IPS-18c (cell line): ENCODE results near the gene KRTAP5-4.
"Not testable (repeated sequence)": the region's sequence is repeated elsewhere in the genome, so short reads cannot be mapped to it uniquely, and the experiment has no call there.

Experiments
- H3K4me3 ChIP-seq: 2 replicates; pipeline ENCODE4 v1.7.0; 2013; ENCODE audit warnings: low read depth, mild to moderate bottlenecking, low read length, moderate library complexity; ENCODE audit not compliant: insufficient read depth
- H3K9me3 ChIP-seq: one replicate; pipeline ENCODE4 v1.6.1; 2013; ENCODE audit warnings: mild to moderate bottlenecking, low read length, moderate library complexity; ENCODE audit not compliant: control insufficient read depth, insufficient read depth

The KRTAP5-4 gene

GRCh38 chr11:1655168-1656060 lies 33.5 kb upstream of the KRTAP5-4 start:
- Histone ChIP-seq H3K9me3 (no peaks in the 10 kb centered on the region), H3K4me3 (no peak overlapping the region)

GRCh38 chr11:1654388-1655167 lies 32.6 kb upstream of the KRTAP5-4 start:
- Histone ChIP-seq H3K4me3 (no peak overlapping the region), H3K9me3 (no peaks in the 10 kb centered on the region)

GRCh38 chr11:1653541-1654387 lies 31.8 kb upstream of the KRTAP5-4 start:
- no peaks in the 10 kb centered on the region for H3K9me3 ChIP-seq
- H3K4me3 ChIP-seq = no peak overlapping the region

DNA sequence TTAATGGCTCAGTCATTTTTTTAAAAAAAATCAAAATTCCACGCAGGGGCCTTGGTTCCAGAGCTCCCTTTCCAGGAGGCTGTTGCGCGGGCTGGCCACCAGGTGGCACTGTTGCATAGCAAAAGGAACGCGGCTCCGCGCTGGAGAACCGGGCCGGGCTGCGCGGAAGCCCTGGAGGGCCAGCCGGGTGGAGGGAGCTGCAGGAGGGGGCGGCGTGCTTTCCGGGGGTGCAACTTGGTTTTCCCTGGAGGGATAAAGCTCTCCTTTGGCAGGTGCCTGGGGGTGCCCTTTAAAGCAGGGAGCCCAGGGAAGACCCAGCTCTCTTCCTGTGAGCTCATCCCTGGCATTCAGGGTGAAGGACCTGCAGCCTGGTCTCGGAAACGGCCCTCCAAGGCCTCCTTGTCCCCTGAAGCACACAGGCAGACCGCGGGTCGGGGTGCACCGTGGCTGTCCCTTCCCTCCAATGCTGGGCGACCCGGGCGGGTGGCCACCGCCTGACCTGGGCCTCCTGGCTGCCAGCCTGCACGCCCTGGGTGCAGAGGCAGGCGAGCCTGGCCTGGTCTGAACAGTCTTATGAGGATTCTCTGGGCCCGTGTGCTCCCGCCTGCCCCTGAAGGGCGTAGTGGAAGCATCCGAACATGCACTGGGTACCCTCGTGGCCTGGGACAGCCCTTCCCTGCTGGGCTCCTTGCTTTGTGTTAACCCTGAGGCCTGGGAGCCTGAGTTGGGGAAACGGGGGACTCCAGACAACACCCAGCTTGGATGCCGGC lies 31.0 kb upstream of the KRTAP5-4 start:
- no peaks in the 10 kb centered on the region for H3K9me3 ChIP-seq
- H3K4me3 ChIP-seq = no peak overlapping the region

GRCh38 chr11:1652442-1652770 lies 30.5 kb upstream of the KRTAP5-4 start:
- no peaks in the 10 kb centered on the region for H3K9me3 ChIP-seq
- no peak overlapping the region for H3K4me3 ChIP-seq

DNA sequence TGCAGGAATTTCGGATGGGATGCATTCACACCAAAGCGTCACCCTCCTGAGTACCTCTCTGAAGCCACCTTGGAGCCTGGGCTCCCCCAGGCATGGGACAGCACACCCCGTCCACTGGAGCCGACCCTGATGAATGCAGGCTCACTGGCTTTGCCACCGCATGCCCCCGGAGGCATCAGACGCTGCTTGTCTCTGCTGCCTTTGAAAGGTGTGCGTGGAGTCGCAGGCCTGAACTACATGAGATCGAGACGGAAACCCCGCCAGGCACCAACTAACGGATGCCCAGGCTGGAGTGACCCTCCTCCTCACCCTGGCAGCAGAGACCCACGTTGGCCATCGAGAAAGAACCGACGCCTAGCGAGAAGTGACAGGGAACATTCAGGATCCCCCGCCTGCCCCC lies 30.1 kb upstream of the KRTAP5-4 start:
- no peak overlapping the region for H3K4me3 ChIP-seq
- H3K9me3 ChIP-seq = no peaks in the 10 kb centered on the region

DNA sequence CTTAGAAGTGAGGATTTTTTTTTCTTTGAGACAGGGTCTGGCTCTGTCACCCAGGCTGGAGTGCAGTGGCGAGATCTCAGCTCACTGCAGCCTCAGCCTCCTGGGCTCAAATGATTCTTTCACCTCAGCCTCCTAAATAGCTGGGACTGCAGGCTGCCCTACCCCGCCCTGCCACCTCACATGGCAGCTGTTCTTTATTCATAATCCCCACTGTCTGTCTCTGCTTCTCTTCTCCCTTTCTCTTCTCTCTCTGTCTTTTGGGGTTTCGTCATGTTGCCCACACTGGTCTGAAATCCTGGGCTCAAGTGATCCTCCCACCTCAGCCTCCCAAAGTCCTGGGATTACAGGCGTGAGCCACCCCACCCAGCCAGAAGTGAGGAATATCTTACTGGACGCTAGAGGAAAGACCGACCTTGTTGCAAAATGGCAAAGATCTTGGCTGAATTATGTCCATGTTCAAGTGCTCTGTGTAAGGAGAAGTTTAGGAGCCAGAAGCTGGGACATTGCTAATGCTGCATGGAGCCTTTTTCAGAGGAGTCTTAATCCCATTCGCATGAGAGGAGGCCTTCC lies 29.6 kb upstream of the KRTAP5-4 start:
- Histone ChIP-seq H3K4me3 (no peak overlapping the region), H3K9me3 (no peaks in the 10 kb centered on the region)

- no peaks in the 10 kb centered on the region for H3K9me3 ChIP-seq
- no peak overlapping the region for H3K4me3 ChIP-seq
These were observed 29.0 kb upstream of the KRTAP5-4 start for GRCh38 chr11:1650918-1651262.

- no peak overlapping the region for H3K4me3 ChIP-seq
These were observed 28.3 kb upstream of the KRTAP5-4 start for GRCh38 chr11:1650034-1650917.

GRCh38 chr11:1648653-1649420 lies 26.9 kb upstream of the KRTAP5-4 start:
- Histone ChIP-seq H3K4me3 (no peak overlapping the region), H3K9me3 (no peaks in the 10 kb centered on the region)

More at GRCh38 chr11:1650034-1650917, 28.3 kb upstream of the KRTAP5-4 start:
- no peaks in the 10 kb centered on the region for H3K9me3 ChIP-seq

DNA sequence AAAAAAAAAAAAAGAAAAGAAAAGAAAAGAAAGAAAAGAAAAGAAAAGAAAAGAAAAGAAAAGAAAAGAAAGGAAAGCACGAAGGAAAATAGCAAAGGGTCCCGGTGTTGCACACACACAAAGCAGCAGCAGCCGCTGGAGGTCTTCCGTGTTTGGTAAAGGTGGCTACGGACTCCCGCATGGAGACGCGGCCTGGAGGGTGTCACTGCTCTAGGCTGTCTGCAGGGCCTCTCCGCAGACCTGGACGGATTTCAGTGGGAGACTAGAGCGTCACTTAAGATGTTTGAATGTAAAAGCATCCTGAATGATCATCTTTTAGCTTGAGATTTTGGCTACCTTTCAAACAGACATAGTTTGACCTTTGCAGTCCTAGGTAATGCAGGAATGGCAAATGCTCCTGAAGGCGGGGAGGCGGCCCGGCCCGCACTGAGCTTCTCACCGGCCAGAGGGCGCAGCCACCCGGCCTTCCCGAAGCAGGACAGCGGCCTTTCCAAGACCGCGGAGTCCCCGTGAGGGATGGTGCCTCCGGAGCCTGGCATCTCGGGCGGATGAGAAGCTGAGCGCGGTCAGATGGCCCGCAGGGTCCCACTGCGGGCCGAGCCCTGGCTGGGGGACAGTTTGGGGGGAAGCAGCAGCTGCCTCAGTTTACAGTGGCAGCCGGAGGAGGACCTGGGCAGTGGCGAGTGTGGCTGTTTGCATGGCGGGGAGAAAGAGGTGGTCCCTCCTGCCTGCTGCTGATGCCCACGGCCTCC lies 26.1 kb upstream of the KRTAP5-4 start:
- no peaks in the 10 kb centered on the region for H3K9me3 ChIP-seq
- H3K4me3 ChIP-seq = no peak overlapping the region

DNA sequence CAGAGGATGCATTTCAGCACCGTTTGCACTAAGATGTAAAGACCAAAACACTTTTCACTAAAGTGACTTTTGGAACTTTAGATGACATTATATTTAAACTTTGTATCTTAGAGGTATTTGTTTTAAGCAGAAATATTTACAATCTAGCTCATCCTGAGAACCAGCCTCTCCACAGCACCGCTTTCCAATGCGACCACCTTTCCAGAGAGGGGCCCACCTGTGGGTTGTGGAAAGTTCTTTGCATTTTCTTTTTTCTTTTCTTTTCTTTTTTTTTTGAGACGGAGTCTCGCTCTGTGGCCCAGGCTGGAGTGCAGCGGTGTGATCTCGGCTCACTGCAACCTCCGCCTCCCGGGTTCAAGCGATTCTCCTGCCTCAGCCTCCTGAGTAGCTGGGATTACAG lies 24.6 kb upstream of the KRTAP5-4 start:
- H3K4me3 ChIP-seq, H3K9me3 ChIP-seq: not testable (repeated sequence)

GRCh38 chr11:1645357-1645821 lies 23.5 kb upstream of the KRTAP5-4 start:
- H3K4me3 ChIP-seq = no peak overlapping the region
- no peaks in the 10 kb centered on the region for H3K9me3 ChIP-seq

GRCh38 chr11:1644601-1645356 lies 22.8 kb upstream of the KRTAP5-4 start:
- Histone ChIP-seq H3K4me3 (no peak overlapping the region), H3K9me3 (no peaks in the 10 kb centered on the region)
